Measurements from ENCODE around the gene DYNC1I2.

DYNC1I2 gene

DNA sequence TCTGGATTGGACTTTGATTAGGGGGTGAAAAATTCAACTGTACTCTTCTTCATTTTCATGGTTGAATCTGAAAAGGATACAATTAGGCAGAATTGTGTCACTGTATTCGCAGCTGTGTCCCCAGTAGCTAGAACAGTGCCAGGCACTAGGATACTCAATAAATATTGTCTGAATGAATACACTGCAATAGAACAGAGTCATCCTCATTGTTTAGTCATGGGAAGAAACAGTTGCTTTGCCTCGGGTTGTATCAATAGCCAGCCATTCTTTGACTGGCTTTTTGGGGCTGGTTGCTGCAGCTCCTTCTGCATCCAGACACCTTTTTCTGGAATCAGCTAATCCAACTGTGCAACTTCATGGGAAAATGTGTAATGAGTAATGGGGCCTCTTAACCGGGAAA, 18.1 kb upstream of the DYNC1I2 start:
- TF ChIP-seq, protein P1, sequence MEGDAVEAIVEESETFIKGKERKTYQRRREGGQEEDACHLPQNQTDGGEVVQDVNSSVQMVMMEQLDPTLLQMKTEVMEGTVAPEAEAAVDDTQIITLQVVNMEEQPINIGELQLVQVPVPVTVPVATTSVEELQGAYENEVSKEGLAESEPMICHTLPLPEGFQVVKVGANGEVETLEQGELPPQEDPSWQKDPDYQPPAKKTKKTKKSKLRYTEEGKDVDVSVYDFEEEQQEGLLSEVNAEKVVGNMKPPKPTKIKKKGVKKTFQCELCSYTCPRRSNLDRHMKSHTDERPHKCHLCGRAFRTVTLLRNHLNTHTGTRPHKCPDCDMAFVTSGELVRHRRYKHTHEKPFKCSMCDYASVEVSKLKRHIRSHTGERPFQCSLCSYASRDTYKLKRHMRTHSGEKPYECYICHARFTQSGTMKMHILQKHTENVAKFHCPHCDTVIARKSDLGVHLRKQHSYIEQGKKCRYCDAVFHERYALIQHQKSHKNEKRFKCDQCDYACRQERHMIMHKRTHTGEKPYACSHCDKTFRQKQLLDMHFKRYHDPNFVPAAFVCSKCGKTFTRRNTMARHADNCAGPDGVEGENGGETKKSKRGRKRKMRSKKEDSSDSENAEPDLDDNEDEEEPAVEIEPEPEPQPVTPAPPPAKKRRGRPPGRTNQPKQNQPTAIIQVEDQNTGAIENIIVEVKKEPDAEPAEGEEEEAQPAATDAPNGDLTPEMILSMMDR (IDR thresholded peaks at IDR 0.05; ENCODE audit: insufficient read depth, low read depth, low read length, missing control alignments) = no peak

GRCh38 chr2:171670655-171671054, 16.6 kb upstream of the DYNC1I2 start:
- no peak overlapping the region for H3K4me3 ChIP-seq (ENCODE audit: low read length)
- TF ChIP-seq, protein P1 (IDR thresholded peaks at IDR 0.05; ENCODE audit: insufficient read depth, low read depth, low read length, missing control alignments) = no peak
- no peak for DNase-seq (ENCODE audit: low read depth)

More for the DNA sequence above, 18.1 kb upstream of the DYNC1I2 start:
- DNase-seq (ENCODE audit: low read depth) = no peak
- no peak overlapping the region for H3K4me3 ChIP-seq (ENCODE audit: low read length)

DNA sequence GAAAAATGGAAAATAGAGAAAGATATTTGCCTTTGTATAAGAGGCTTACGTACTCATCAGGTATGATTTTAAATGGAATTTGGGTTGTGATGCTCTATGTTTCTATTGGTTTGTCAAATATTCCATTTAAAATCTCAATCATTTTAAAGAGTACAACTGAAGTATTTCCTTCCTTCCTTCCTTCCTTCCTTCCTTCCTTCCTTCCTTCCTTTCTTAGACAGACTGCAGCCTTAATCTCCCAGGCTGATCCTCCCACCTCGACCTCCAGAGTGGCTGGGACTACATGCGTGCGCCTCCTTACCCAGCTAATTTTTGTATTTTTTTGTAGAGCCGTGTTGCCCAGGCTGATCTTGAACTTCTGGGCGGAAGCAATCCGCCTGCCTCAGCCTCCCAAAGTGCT, 15.4 kb upstream of the DYNC1I2 start:
- TF ChIP-seq, protein P1 (IDR thresholded peaks at IDR 0.05; ENCODE audit: insufficient read depth, low read depth, low read length, missing control alignments) = no peak
- no peak for DNase-seq (ENCODE audit: low read depth)
- no peak overlapping the region for H3K4me3 ChIP-seq (ENCODE audit: low read length)

- no peak overlapping the region for H3K4me3 ChIP-seq (ENCODE audit: low read length)
- TF ChIP-seq, protein P1 (IDR thresholded peaks at IDR 0.05; ENCODE audit: insufficient read depth, low read depth, low read length, missing control alignments) = no peak
- no peak for DNase-seq (ENCODE audit: low read depth)
These were observed 13.4 kb upstream of the DYNC1I2 start for GRCh38 chr2:171673905-171674304.

- TF ChIP-seq, protein P1 (IDR thresholded peaks at IDR 0.05; ENCODE audit: insufficient read depth, low read depth, low read length, missing control alignments) = no peak
- H3K4me3 ChIP-seq (ENCODE audit: low read length) = no peak overlapping the region
- no peak for DNase-seq (ENCODE audit: low read depth)
These were observed 11.4 kb upstream of the DYNC1I2 start for GRCh38 chr2:171675810-171676345.

DNA sequence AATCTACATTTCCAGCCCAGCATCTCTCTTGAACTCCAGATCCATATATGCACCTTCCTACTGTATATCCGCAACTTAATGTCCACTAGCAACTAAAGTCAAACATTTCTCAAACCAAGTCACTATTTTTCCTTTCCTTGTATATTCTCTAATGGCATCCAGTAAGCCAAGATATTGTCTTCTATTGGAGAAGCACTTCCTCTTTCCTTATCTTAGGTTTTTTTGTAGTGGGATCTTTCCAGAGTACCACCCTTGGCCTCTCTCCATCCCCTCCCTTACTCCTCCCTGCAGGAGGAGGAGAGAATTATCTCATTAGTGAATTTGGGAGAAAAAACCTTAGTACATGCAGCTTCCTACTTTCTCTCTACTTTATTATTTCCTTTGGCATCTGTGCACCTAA, 8.7 kb upstream of the DYNC1I2 start:
- DNase-seq (ENCODE audit: low read depth) = no peak

GRCh38 chr2:171688129-171688465, 828 bp downstream of the DYNC1I2 start:
- peak overlapping the region; percentile 89 for H3K4me3 ChIP-seq (ENCODE audit: low read length)
- DNase-seq (ENCODE audit: low read depth) = peak; percentile 18
- TF ChIP-seq, protein P1 (IDR thresholded peaks at IDR 0.05; ENCODE audit: insufficient read depth, low read depth, low read length, missing control alignments) = no peak

More for the DNA sequence above, 8.7 kb upstream of the DYNC1I2 start:
- no peak overlapping the region for H3K4me3 ChIP-seq (ENCODE audit: low read length)
- TF ChIP-seq, protein P1 (IDR thresholded peaks at IDR 0.05; ENCODE audit: insufficient read depth, low read depth, low read length, missing control alignments) = no peak
